ENCODE results near the gene DYNLRB2. TPM values are rescaled to one million over a fixed set of nuclear protein-coding genes. Genes with fewer than 3 reads are reported as not detected.

DYNLRB2 gene
- total and polyA plus RNA-seq, 10 of the 15 experiments (the other 5 are each of a cell fraction or from before 2014, with no cell fraction given): 0.21 to 1.2 (median 0.40) TPM; not detected in 5

GRCh38 chr16:80580109-80580832 is 39.5 kb downstream of the DYNLRB2 start (continued):
- TF ChIP-seq RELA (IDR thresholded peaks at IDR 0.05; ENCODE audit: borderline replicate concordance, partially characterized antibody) (peak; percentile 72), JUND (IDR thresholded peaks at IDR 0.05; ENCODE audit: low read depth, low read length) (peak; percentile 85), SMC3 (IDR thresholded peaks at IDR 0.05; ENCODE audit: borderline replicate concordance, low read length) (0 out of 2 replicates have a peak, but pooled peaks have one; percentile 13)

DNA sequence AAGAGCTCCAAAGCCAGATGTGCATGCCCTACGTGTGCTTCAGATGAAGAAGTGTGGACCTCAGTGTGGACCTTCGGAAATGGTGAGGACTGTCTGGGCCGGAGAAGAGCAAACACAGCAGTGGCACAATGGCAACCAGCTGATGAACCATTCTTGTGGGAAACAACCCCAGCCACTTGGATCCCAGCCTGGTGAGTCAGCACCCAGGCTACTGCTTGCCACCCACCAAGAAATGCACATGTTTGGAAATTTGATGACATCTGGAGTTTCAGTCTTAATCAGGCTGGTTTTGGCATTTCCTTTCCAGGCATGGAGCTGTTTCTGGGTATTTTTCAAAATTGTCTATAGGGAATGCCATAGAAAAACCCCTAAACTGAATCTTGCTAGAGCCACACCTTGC is 42.7 kb downstream of the DYNLRB2 start:
- H3K27ac ChIP-seq (ENCODE audit: control insufficient read depth, insufficient read depth): no peak overlapping the region
- ChIA-PET POLR2A (no interaction called here), CTCF (no interaction called here), SMC1A (ENCODE audit: uncharacterized antibody, unreplicated experiment) (interaction anchor here (1.2 kb wide), 1 partner anchor 57 kb away, joined by 3 read pairs; no protein-coding TSS in a partner anchor), RAD21 (ENCODE audit: unreplicated experiment) (interaction anchor here (1.2 kb wide), 1 partner anchor 57 kb away, joined by 3 read pairs; no protein-coding TSS in a partner anchor)
- in situ Hi-C loops (cut with MboI) (no loop called here), intact Hi-C loops (cut with micrococcal nuclease; ENCODE audit: unreplicated experiment) (loop anchor here (5.0 kb wide), 1 partner anchor 94 kb away; no protein-coding TSS in a partner anchor)
- no peak for DNase-seq (ENCODE audit: low read depth, low spot score)
- no peak for ATAC-seq
- no peak overlapping the region for H3K4me2 ChIP-seq (ENCODE audit: control insufficient read depth, insufficient read depth)
- H3K36me3 ChIP-seq (ENCODE audit: control insufficient read depth in 2 of 2, insufficient read depth in 2 of 2, low read length in 1 of 2): no peaks in the 10 kb centered on the region
- no peaks in the 10 kb centered on the region for H3K27me3 ChIP-seq (replicated peaks in 1 of 2; ENCODE audit: control insufficient read depth in 2 of 2, insufficient read depth in 2 of 2, low read length in 1 of 2)
- H3K9me3 ChIP-seq (replicated peaks; ENCODE audit: control insufficient read depth, insufficient read depth, low read length): no peaks in the 10 kb centered on the region; the same call in 1 of the 3 replicates
- H2AFZ ChIP-seq (ENCODE audit: control insufficient read depth, low read depth, low read length): no peak overlapping the region
- H4K20me1 ChIP-seq (ENCODE audit: control insufficient read depth, insufficient read depth): no peaks in the 10 kb centered on the region
- peak; percentile 18 for FAIRE-seq
- no peaks in the 10 kb centered on the region for H3K79me2 ChIP-seq (ENCODE audit: control insufficient read depth, insufficient read depth, low read length)
- H3K4me3 ChIP-seq: no peak overlapping the region
- no TSS peak for BruUV-seq (replicated peaks)
- H3K4me1 ChIP-seq (ENCODE audit: control insufficient read depth, insufficient read depth, low read length): peaks cover 37% of the 10 kb centered on the region
- H3K9ac ChIP-seq (ENCODE audit: control insufficient read depth, insufficient read depth, low read length): no peak overlapping the region
- 46% methylated on average over 3 of the region's 3 CpGs for WGBS (ENCODE audit: insufficient coverage, insufficient replicate concordance, low lambda C conversion rate, missing lambda C conversion rate)
- TF ChIP-seq ETV6 (conservative IDR thresholded peaks at IDR 0.05 in 1 of 2, IDR thresholded peaks at IDR 0.05 in 1 of 2; ENCODE audit: borderline replicate concordance in 1 of 2, low read depth in 1 of 2) (peak in 1 of 2 experiments; percentile 69; a peak in 2 of 4 replicates), ESRRA (IDR thresholded peaks at IDR 0.05; ENCODE audit: low read length) (no peak), MTA3 (IDR thresholded peaks at IDR 0.05; ENCODE audit: borderline replicate concordance, low read length) (peak; percentile 73; the same call in 1 of the 2 replicates), NFIC (IDR thresholded peaks at IDR 0.05; ENCODE audit: low read depth, low read length) (peak; percentile 81; the same call in 1 of the 2 replicates), EED (IDR thresholded peaks at IDR 0.05; ENCODE audit: low read depth) (peak; percentile 97), BRCA1 (IDR thresholded peaks at IDR 0.05; ENCODE audit: low read depth, low read length) (no peak), CREM (IDR thresholded peaks at IDR 0.05; ENCODE audit: low read depth) (peak; percentile 61; the same call in 1 of the 2 replicates), HDAC6 (IDR thresholded peaks at IDR 0.05; ENCODE audit: unreplicated experiment) (no peak), IRF4 (IDR thresholded peaks at IDR 0.05; ENCODE audit: low read depth, low read length) (no peak), PKNOX1 (IDR thresholded peaks at IDR 0.05) (no peak), JUNB (IDR thresholded peaks at IDR 0.05) (peak; percentile 86), BCLAF1 (IDR thresholded peaks at IDR 0.05) (no peak), CBFB (IDR thresholded peaks at IDR 0.05; ENCODE audit: low read depth) (0 out of 2 replicates have a peak, but pooled peaks have one; percentile 51), ZBED1 (IDR thresholded peaks at IDR 0.05; ENCODE audit: borderline replicate concordance) (peak; percentile 43; the same call in 1 of the 2 replicates), TCF3 (IDR thresholded peaks at IDR 0.05; ENCODE audit: borderline replicate concordance, insufficient read depth, low read depth, low read length) (0 out of 2 replicates have a peak, but pooled peaks have one; percentile 17), SRF (IDR thresholded peaks at IDR 0.05; ENCODE audit: low read depth in 2 of 2, low read length in 2 of 2) (0 out of 4 replicates have a peak, but pooled peaks of 1 of the 2 experiments have one; percentile 69)
